ELR (cell line): ENCODE results near the gene RFX7.
A peak's percentile ranks its signal among the peaks of the same experiment; 100 is the strongest.

Experiments
- DNase-seq: peaks from one replicate; pipeline ENCODE4 v3.0.0-alpha.2; 2015; ENCODE audit warnings: low read depth

RFX7 gene

DNA sequence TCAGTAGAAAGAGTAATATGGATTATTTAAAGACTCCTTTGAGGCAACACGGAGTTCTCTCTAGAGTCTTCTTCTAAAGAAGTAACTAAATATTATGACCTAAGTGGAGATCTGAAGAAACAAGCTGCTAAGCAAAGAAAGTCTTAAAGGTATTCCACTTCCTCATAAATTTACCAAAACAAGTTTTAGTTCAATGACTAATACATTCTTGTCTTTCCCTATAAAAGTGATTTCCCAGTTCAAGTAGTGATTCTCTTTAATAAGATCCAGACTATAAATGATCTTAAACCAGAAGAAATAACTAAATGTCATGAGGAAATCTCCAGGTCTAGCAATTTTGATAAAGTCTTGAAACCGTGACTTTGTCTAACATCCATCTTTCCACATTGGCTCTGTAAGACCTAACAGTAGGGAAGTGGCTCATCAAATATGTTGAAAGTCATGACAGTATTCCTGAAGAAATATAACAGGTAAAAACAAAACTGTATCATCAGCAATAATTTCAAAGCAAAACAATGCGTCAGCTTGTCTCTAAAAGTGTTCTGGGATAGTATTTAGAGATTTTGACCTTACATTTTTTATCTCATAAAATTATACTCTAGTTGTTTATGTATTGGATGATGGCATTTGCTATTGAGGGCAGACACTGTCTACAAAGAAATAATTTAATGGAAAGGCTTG is 198.5 kb downstream of the RFX7 start:
- peak; percentile 17 for DNase-seq

GRCh38 chr15:56042982-56043980 is 200.4 kb downstream of the RFX7 start:
- peak; percentile 2 for DNase-seq

DNA sequence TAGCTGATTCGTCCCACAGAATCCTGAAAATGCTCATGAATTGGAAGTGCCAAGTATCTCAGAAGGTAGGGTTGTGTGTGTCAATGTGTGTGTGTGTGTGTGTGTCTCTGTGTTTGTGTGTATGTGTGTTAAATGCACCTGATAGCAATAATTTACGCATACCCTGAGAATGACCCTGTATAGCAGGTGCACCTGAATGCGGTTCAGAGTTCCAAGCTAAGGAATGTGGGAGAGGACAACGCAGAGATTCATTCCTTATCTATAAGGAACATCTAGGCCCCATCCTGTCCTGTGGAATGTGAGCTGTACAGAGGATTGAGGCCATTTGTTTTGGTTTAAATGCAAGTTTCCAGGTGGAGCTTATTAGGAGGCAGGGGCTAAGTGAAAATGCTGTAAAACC is 201.2 kb downstream of the RFX7 start:
- DNase-seq = peak; percentile 13

DNA sequence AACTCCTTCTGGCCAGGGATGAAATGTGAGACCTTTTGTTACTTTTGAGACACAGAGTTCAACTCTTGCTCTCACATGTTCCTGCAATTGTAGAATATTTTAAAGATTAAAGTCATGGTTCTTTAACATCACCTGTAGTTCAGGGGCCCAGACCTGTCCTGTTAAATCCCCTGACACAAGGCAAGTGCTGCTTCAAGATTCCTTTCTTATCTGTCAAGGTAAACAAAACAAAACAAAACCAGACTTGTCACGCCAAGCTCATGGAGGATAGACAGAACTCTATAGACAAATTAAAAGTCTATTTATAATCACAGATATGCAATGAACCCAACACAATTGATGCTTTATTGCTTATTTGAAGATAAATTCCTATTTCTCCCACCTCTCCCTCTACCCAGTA is 201.6 kb downstream of the RFX7 start:
- peak; percentile 12 for DNase-seq

DNA sequence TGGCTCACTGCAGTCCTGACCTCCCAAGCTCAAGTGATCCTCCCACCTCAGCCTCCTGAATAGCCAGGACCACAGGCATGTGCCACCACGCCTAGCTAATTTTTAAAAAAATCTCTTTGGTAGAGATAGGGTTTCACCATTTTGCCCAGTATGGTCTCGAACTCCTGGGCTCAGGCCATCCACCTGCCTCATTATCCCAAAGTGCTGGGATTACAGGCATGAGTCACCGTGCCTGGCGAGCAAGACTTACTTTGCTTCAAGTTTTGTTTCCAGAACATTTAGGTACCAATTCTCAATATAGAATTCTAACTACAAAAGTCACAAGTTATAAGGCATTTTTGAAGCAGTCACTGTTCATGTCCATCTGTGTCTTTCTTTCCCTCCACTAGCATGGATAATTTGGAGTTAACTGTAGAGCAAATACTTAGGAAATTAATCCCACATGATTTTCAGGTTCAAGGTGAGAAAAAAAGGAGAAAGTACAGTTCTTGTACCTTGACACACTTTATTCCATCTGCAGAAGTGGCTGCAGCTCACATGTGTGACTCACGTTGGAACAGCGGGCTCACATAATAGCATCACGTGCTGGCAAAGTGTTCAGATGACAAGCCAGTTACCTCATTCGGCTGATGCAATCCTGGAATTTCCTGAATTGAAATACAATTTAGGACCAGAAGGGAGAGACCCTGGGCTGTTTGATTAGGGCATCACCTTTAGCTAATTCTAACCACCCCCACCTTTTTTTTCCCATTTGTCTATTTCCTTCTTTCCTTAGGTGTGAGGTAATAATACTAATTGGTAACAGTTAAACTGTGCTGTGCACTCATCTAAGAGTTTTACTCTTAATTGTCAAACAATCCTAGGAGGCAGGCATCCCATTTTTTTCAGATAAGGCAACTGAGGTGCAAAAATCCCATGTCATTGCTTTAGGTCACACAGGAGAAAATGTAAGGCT is 203.3 kb downstream of the RFX7 start:
- DNase-seq = peak; percentile 98

- DNase-seq = no peak
These were observed 205.0 kb downstream of the RFX7 start for GRCh38 chr15:56038707-56039106.

DNA sequence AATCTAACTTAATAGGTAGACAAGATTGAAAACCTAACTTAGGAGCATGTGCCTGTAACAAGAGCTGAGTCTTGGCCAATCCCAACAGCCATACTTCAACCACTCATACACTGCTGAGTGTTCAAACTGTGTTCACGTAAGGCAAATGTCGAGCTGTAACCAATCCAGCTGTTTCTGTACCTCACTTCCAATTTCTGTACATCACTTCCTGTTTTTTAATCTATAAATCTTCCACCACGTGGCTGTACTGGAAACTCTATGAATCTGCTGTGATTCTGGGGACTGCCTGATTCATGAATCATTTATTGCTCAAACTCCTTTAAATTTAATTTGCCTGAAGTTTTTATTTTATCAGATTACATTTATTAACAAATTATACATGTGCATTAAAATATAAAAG is 205.7 kb downstream of the RFX7 start:
- DNase-seq = peak; percentile 68
